ENCODE results near the gene OR10G2. TPM values are rescaled to one million over a fixed set of nuclear protein-coding genes. Genes with fewer than 3 reads are reported as not detected.

Gene OR10G2
- total RNA-seq, 2 donors from 2014 or later: not detected

DNA sequence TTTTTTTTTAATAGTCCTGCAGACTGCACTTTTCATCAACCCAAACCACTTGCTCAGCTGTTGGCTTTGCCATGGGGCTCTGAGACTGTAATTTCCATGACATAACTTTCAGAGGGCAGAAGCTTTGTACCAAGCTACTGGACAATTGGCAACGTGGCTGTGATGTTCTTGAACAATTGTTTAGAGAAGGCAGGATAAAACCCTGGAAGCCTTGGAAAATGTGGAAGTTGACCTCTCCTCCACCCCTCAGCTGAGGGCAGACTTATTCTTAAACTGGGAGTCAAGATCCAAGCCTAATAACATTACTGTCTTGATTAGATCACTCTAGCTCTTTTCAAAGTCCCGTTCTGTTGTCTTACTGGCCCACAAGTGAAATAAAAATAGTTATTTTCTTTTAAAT is 36.6 kb upstream of the OR10G2 start:
- no peaks in the 10 kb centered on the region for H3K27me3 ChIP-seq (replicated peaks; ENCODE audit: insufficient read depth)
- H3K27ac ChIP-seq: no peak overlapping the region
- H3K36me3 ChIP-seq: no peaks in the 10 kb centered on the region
- no peak for ATAC-seq (ENCODE audit: insufficient number of reproducible peaks, low FRiP score, low read depth)
- H3K4me1 ChIP-seq (ENCODE audit: control insufficient read depth in 1 of 2, low read depth in 2 of 2): no peaks in the 10 kb centered on the region
- no peak overlapping the region for H3K4me3 ChIP-seq
- TF ChIP-seq, protein P1, sequence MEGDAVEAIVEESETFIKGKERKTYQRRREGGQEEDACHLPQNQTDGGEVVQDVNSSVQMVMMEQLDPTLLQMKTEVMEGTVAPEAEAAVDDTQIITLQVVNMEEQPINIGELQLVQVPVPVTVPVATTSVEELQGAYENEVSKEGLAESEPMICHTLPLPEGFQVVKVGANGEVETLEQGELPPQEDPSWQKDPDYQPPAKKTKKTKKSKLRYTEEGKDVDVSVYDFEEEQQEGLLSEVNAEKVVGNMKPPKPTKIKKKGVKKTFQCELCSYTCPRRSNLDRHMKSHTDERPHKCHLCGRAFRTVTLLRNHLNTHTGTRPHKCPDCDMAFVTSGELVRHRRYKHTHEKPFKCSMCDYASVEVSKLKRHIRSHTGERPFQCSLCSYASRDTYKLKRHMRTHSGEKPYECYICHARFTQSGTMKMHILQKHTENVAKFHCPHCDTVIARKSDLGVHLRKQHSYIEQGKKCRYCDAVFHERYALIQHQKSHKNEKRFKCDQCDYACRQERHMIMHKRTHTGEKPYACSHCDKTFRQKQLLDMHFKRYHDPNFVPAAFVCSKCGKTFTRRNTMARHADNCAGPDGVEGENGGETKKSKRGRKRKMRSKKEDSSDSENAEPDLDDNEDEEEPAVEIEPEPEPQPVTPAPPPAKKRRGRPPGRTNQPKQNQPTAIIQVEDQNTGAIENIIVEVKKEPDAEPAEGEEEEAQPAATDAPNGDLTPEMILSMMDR (IDR thresholded peaks at IDR 0.05): no peak
- peaks cover 3% of the 10 kb centered on the region for H3K9me3 ChIP-seq
- DNase-seq (ENCODE audit: low spot score): no peak

DNA sequence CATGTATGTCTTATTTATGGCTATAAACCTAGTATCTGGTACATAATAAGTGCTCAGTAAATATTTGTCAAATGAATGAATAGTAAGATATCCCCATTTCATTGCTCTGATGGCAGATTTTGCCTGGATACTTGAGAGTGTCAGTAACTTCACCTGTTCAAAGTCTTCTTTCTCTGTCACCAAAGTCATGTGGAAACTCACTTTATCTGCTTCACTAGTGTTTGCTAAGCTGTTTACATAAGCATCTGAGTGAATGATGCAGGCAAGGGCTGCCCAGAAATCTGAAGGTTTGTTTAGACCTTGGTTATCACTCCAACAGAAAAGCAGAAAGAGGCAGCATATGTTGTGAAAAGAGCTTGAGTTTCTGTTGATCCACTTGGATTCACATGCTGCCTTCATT is 34.5 kb upstream of the OR10G2 start:
- ATAC-seq (ENCODE audit: insufficient number of reproducible peaks, low FRiP score, low read depth) (no peak), DNase-seq (ENCODE audit: low spot score) (no peak)
- Histone ChIP-seq H3K4me1 (ENCODE audit: control insufficient read depth in 1 of 2, low read depth in 2 of 2) (no peaks in the 10 kb centered on the region), H3K27me3 (replicated peaks; ENCODE audit: insufficient read depth) (no peaks in the 10 kb centered on the region), H3K9me3 (no peaks in the 10 kb centered on the region), H3K4me3 (no peak overlapping the region), H3K36me3 (no peaks in the 10 kb centered on the region), H3K27ac (no peak overlapping the region)
- TF ChIP-seq, protein P1 (IDR thresholded peaks at IDR 0.05): no peak

DNA sequence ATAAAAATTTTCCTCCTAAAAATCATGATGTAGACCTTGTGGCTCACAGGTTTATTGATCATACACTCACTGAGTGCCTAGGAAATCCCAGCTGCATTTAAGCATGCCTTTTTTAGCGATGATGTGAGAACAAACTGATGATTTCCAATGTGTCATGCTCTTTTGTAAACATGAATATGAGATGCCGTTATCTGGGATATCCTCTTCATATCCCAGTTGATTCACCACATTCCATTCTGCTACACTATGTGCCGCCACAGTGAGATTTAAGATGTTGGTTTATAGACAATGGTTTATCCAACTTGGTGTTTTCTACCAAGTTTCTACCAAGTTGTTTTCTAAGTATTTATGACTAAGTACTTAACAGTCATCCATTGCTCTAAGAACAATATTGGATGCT is 33.6 kb upstream of the OR10G2 start:
- ATAC-seq (ENCODE audit: insufficient number of reproducible peaks, low FRiP score, low read depth): no peak
- no peaks in the 10 kb centered on the region for H3K9me3 ChIP-seq

DNA sequence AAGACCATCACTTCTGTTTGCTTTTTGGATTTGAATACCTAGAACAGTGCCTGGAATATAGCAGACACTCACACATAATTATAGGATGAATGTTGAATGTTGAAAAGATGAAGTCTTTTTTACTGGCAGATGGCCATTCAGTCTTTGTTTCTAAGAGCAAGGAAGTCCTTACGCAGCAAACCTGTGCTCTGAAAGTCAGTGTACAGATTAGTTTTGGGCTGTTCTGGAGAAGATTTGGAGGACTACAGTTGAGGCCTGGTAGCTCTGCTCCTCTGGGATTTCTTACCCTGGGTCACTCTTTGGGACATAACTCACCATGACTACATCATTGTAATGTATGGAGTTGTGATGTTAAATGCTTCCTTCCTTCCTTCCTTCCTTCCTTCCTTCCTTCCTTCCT is 22.2 kb upstream of the OR10G2 start:
- Histone ChIP-seq H3K27me3 (replicated peaks; ENCODE audit: insufficient read depth) (no peaks in the 10 kb centered on the region), H3K4me1 (ENCODE audit: control insufficient read depth in 1 of 2, low read depth in 2 of 2) (no peaks in the 10 kb centered on the region), H3K4me3 (no peak overlapping the region), H3K9me3 (no peaks in the 10 kb centered on the region), H3K36me3 (no peaks in the 10 kb centered on the region), H3K27ac (no peak overlapping the region)
- DNase-seq (ENCODE audit: low spot score) (no peak), ATAC-seq (ENCODE audit: insufficient number of reproducible peaks, low FRiP score, low read depth) (no peak)
- TF ChIP-seq, protein P1 (IDR thresholded peaks at IDR 0.05): no peak

More for the DNA sequence above, 33.6 kb upstream of the OR10G2 start:
- no peaks in the 10 kb centered on the region for H3K36me3 ChIP-seq
- H3K27ac ChIP-seq: no peak overlapping the region
- H3K27me3 ChIP-seq (replicated peaks; ENCODE audit: insufficient read depth): no peaks in the 10 kb centered on the region
- no peak overlapping the region for H3K4me3 ChIP-seq
- no peaks in the 10 kb centered on the region for H3K4me1 ChIP-seq (ENCODE audit: control insufficient read depth in 1 of 2, low read depth in 2 of 2)
- DNase-seq (ENCODE audit: low spot score): no peak
- TF ChIP-seq, protein P1 (IDR thresholded peaks at IDR 0.05): no peak

DNA sequence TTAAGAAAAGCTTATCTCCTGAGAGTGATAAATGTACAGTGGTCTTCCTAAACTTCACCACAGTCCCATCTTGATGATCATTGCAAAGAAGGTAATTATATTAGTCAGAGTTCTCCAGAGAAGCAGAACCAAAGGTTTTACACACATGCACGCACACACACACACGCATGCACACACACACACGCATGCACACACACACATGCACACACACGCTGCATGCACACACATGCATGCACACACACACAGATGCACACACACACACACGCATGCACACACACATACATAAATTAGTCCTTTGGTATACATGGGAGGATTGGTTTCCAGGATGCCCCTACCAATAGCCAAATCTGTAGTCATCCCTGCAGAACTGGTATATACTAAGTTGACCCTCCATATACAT is 19.5 kb upstream of the OR10G2 start:
- ATAC-seq (ENCODE audit: insufficient number of reproducible peaks, low FRiP score, low read depth): no peak
- TF ChIP-seq, protein P1 (IDR thresholded peaks at IDR 0.05): no peak
- no peaks in the 10 kb centered on the region for H3K36me3 ChIP-seq
- no peak overlapping the region for H3K4me3 ChIP-seq
- no peaks in the 10 kb centered on the region for H3K4me1 ChIP-seq (ENCODE audit: control insufficient read depth in 1 of 2, low read depth in 2 of 2)
- H3K9me3 ChIP-seq: no peaks in the 10 kb centered on the region
- H3K27ac ChIP-seq: no peak overlapping the region
- no peaks in the 10 kb centered on the region for H3K27me3 ChIP-seq (replicated peaks; ENCODE audit: insufficient read depth)
- DNase-seq (ENCODE audit: low spot score): no peak

Data from thoracic aorta (tissue), 2 donors.